Hepatocyte (in vitro differentiated cells): ENCODE data around the gene KAZALD1.

Experiments
- EZH2 ChIP-seq: fragments of 200-600 bp; sonication (generic); IDR thresholded peaks from 2 replicates; pipeline ENCODE4 v1.6.1; 2016; ENCODE audit warnings: antibody characterized with exemption, mild to moderate bottlenecking, borderline replicate concordance
- EZH2phosphoT487 ChIP-seq: fragments of 200-600 bp; sonication (generic); IDR thresholded peaks from one replicate; pipeline ENCODE4 v1.6.1; 2018; ENCODE audit warnings: antibody characterized with exemption, mild to moderate bottlenecking, low read depth, moderate library complexity; ENCODE audit not compliant: unreplicated experiment, severe bottlenecking
- TF ChIP-seq, protein P1 (sequence below): fragments of 200-600 bp; sonication (generic); IDR thresholded peaks from 2 replicates; pipeline ENCODE4 v1.5.1; 2016; ENCODE audit warnings: antibody characterized with exemption, mild to moderate bottlenecking; ENCODE audit not compliant: poor library complexity

DNA sequence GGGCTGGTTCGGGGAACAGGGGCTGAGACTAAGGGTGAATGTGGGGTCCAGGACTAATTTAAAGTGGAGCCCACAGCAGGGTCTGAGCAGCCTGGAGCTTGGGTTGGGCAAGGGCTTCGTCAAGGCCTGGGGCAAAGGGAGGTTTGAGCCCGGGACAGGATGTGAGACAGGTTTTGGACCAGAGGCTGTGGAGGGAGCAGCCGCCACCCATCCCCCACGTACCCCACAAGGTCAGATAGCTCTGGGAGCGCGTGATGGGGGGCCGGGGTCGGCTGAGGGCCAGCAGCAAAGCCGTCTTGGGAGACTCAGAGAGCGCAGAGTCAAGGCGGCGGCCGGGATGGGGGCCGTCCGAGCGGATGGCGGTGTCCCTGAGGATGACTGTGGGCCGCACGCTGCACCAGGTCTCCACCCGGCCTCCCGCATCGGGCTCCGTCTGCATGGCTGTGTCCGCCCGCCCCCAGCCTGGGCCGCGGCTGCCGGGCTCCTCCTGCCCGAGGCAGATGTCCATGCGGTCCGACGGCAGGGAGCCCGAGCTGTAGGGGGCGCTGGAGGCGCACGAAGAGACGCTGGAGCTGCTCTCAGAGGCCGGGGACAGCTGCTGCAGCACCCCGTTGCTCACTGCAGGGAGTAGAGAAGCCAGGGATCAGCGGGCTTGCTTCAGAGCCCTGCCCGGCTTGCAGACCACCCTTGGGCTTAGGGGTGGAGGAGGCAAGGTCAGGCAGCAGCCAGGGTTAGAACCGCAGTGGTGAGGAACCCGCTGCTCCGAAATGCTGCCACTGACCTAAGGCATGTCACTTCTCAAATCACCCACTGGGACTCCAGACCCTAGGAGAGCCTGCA, 43.0 kb upstream of the KAZALD1 start:
- TF ChIP-seq, protein P1, sequence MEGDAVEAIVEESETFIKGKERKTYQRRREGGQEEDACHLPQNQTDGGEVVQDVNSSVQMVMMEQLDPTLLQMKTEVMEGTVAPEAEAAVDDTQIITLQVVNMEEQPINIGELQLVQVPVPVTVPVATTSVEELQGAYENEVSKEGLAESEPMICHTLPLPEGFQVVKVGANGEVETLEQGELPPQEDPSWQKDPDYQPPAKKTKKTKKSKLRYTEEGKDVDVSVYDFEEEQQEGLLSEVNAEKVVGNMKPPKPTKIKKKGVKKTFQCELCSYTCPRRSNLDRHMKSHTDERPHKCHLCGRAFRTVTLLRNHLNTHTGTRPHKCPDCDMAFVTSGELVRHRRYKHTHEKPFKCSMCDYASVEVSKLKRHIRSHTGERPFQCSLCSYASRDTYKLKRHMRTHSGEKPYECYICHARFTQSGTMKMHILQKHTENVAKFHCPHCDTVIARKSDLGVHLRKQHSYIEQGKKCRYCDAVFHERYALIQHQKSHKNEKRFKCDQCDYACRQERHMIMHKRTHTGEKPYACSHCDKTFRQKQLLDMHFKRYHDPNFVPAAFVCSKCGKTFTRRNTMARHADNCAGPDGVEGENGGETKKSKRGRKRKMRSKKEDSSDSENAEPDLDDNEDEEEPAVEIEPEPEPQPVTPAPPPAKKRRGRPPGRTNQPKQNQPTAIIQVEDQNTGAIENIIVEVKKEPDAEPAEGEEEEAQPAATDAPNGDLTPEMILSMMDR = peak; percentile 89
- TF ChIP-seq EZH2 (no peak), EZH2phosphoT487 (no peak)
